Measurements from ENCODE around the gene ZNF638. TPM values are rescaled to one million over a fixed set of nuclear protein-coding genes. Genes with fewer than 3 reads are reported as not detected.

ZNF638 gene
- total and polyA plus RNA-seq, 2 of the 8 experiments (the other 6 are each of a cell fraction or from before 2014, with no cell fraction given): 45.3 to 143 TPM

GRCh38 chr2:71388214-71388613 is 56.6 kb downstream of the ZNF638 start:
- Histone ChIP-seq H3K14ac (ENCODE audit: insufficient read length) (no peak overlapping the region), H3K4me3 (ENCODE audit: extremely low read depth in 1 of 4, insufficient read depth in 2 of 4, low read depth in 3 of 4, low read length in 4 of 4) (no peak overlapping the region), H3K79me2 (ENCODE audit: control insufficient read depth in 1 of 2, insufficient read depth in 2 of 2, low read length in 2 of 2) (no peaks in the 10 kb centered on the region), H3K36me3 (ENCODE audit: control insufficient read depth in 2 of 4, insufficient read depth in 4 of 4, low read length in 3 of 4) (peaks cover 12 to 52% (median 39%) of the 10 kb centered on the region in 4 experiments), H3K56ac (replicated peaks; ENCODE audit: insufficient read length, low read depth, low read length) (no peak overlapping the region), H3K4me1 (replicated peaks in 1 of 4; ENCODE audit: control insufficient read depth in 3 of 4, insufficient read depth in 4 of 4, low read length in 3 of 4) (no peaks in the 10 kb centered on the region), H3K79me1 (ENCODE audit: low read depth, low read length) (no peaks in the 10 kb centered on the region), H2BK5ac (ENCODE audit: low read depth, low read length) (no peak overlapping the region), H2BK15ac (ENCODE audit: low read length) (no peak overlapping the region), H3K4me2 (ENCODE audit: insufficient read depth in 1 of 2, low read depth in 2 of 2, low read length in 2 of 2) (no peak overlapping the region), H4K8ac (ENCODE audit: extremely low read depth, insufficient read depth, low read length) (no peak overlapping the region), H2BK20ac (ENCODE audit: low read length) (no peak overlapping the region), H3K27me3 (replicated peaks in 1 of 4; ENCODE audit: control insufficient read depth in 3 of 4, extremely low read depth in 1 of 4, insufficient read depth in 3 of 4, low read length in 3 of 4) (no peaks in the 10 kb centered on the region), H3K27ac (ENCODE audit: low read depth, low read length) (no peak overlapping the region), H2AFZ (ENCODE audit: low read length) (no peak overlapping the region), H3K9ac (replicated peaks in 1 of 4; ENCODE audit: extremely low read depth in 1 of 4, low read depth in 3 of 4, low read length in 3 of 4) (no peak overlapping the region), H3K18ac (ENCODE audit: extremely low read depth, low read length) (no peak overlapping the region), H4K20me1 (replicated peaks in 1 of 2; ENCODE audit: control insufficient read depth in 1 of 2, insufficient read depth in 2 of 2, low read length in 2 of 2) (no peaks in the 10 kb centered on the region), H3K9me3 (ENCODE audit: insufficient read depth in 2 of 2, low read depth in 1 of 2, low read length in 1 of 2) (peaks cover 0 to 4% of the 10 kb centered on the region in 2 experiments; a peak in 1 of 4 replicates), H3K4ac (replicated peaks; ENCODE audit: insufficient read length, low read depth, low read length) (no peak overlapping the region), H3K23me2 (ENCODE audit: low read depth, low read length) (no peaks in the 10 kb centered on the region), H3K23ac (ENCODE audit: insufficient read length) (no peak overlapping the region), H4K91ac (replicated peaks; ENCODE audit: insufficient read length, low read length) (no peak overlapping the region), H2BK12ac (ENCODE audit: low read depth, low read length) (no peak overlapping the region), H2AK5ac (ENCODE audit: low read depth, low read length) (no peak overlapping the region), H2BK120ac (replicated peaks; ENCODE audit: low read depth, low read length) (no peak overlapping the region), H4K5ac (ENCODE audit: insufficient read length, low read depth, low read length) (no peak overlapping the region)
- FAIRE-seq (peak; percentile 55), DNase-seq (ENCODE audit: low read depth in 1 of 2, low spot score in 2 of 2) (no peak)
- POLR2A ChIA-PET (ENCODE audit: partially characterized antibody): interaction anchor here (1.2 kb wide), 1 partner anchor 41 kb away, joined by 3 read pairs; no protein-coding TSS in a partner anchor
- CTCF ChIA-PET (ENCODE audit: partially characterized antibody): interaction anchor here (0.9 to 1.6 kb wide), 3 partner anchors 89 to 234 kb away, joined by 3 to 4 read pairs (median 3); no protein-coding TSS in a partner anchor
- WGBS, 2 experiments (ENCODE audit: extremely low coverage in 1 of 2, insufficient coverage in 1 of 2, insufficient read length in 1 of 2, insufficient replicate concordance in 2 of 2, low coverage in 1 of 2, low lambda C conversion rate in 2 of 2, missing lambda C conversion rate in 1 of 2): 91% methylated on average over 16 of the region's 16 CpGs; no CpG with 5 or more reads in 1 of the 2 experiments
- TF ChIP-seq SAP30 (IDR thresholded peaks at IDR 0.05; ENCODE audit: insufficient read depth, insufficient replicate concordance, low read length): no peak
- TF ChIP-seq HDAC2 (IDR thresholded peaks at IDR 0.05; ENCODE audit: borderline replicate concordance in 1 of 2, low read depth in 2 of 2, low read length in 2 of 2): no peak
- TF ChIP-seq POLR2AphosphoS5 (IDR thresholded peaks at IDR 0.05; ENCODE audit: low read depth, low read length): no peak
- TF ChIP-seq CHD2 (IDR thresholded peaks at IDR 0.05; ENCODE audit: low read length): no peak
- no peak for TF ChIP-seq SIX5 (IDR thresholded peaks at IDR 0.05; ENCODE audit: low read depth, low read length)
- no peak for TF ChIP-seq CHD1 (IDR thresholded peaks at IDR 0.05; ENCODE audit: low read depth, low read length)
- no peak for TF ChIP-seq JUN (IDR thresholded peaks at IDR 0.05; ENCODE audit: low read depth, low read length)
- TF ChIP-seq KDM1A (IDR thresholded peaks at IDR 0.05; ENCODE audit: borderline replicate concordance, low read length): no peak
- TF ChIP-seq YY1 (IDR thresholded peaks at IDR 0.05; ENCODE audit: low read depth, low read length): no peak

All from H1 (cell line).